HG03558 (cell line): ENCODE results near the gene CES3.
"Not testable (repeated sequence)": the region's sequence is repeated elsewhere in the genome, so short reads cannot be mapped to it uniquely, and the experiment has no call there.

Source experiments
- ATAC-seq: cut with Tn5 transposase; IDR thresholded peaks from one replicate; pipeline ENCODE4 v1.9.1; 2021; ENCODE audit warnings: moderate number of reproducible peaks; ENCODE audit not compliant: unreplicated experiment; ENCODE audit errors: extremely low read depth

Gene CES3

DNA sequence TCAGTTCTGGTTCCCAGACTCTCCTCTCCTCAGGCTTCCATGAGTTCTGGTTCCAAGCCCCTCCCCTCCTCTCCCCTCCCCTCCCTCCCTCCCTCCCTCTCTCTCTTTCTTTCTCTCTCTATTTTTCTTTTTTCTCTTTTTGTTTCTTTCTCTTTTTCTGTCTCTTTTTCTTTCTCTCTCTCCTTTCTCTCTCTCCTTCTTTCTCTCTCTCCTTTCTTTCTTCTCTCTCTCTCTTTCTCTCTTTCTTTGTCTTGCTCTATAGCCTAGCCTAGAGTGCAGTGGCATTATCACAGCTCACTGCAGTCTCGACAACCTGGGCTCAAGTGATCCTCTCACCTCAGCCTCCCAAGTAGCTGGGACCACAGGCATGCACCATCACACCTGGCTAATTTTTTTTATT, 796 bp upstream of the CES3 start:
- ATAC-seq, result no peak

DNA sequence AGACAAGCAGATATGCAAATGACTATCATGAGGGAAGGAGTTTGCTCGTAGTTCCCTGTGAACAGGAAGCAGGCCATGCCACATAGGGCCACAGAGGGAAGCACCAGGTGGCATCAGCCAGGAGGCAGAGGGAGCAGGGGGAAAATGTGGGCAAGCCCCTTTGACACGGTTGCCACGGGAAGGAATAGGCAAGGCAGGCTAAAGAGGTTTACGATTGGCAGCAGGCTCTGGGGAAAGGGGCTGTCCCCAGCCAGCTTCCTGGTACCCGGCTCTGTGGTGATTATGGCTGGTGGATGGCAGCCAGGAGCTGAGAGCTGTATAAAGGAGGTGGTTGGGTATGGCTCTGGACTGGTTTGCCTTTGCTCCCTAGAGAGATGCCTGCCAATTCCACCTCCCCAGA, 848 bp downstream of the CES3 start:
- no peak for ATAC-seq

DNA sequence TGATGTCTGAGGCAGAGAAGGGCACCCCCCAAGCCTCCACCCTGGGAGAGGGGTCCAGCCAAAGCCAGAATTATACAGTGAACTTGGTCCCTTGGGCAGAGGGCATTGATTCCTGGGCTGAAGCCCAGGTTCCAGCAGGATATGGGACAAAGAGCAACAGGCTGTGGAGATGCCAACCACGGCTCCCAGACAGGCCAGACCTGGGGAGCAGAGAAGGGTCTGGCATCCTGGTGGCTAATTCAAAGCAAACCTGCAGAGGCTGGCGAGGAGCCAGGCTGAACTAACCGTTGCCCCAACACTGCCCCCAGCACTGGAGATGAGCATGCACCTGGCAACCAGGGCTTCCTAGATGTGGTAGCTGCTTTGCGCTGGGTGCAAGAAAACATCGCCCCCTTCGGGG, 3.0 kb downstream of the CES3 start:
- no peak for ATAC-seq

DNA sequence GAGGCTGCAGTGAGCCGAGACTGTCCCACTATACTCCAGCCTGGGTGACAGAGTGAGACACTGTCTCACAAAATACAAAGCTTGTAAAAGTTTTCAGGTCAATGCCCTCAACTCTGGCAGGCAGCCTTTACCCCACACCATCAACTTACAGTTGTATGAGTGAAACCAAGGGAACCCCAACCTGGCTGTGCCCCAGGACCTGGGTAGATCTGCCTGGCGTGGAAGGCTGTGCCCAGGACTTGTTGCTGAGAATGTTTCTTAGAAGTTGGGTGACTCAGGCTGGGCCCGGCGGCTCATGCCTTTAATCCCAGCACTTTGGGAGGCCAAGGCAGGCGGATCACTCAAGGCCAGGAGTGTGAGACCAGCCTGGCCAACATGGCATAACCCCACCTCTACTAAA, 7.8 kb downstream of the CES3 start:
- ATAC-seq, result no peak

DNA sequence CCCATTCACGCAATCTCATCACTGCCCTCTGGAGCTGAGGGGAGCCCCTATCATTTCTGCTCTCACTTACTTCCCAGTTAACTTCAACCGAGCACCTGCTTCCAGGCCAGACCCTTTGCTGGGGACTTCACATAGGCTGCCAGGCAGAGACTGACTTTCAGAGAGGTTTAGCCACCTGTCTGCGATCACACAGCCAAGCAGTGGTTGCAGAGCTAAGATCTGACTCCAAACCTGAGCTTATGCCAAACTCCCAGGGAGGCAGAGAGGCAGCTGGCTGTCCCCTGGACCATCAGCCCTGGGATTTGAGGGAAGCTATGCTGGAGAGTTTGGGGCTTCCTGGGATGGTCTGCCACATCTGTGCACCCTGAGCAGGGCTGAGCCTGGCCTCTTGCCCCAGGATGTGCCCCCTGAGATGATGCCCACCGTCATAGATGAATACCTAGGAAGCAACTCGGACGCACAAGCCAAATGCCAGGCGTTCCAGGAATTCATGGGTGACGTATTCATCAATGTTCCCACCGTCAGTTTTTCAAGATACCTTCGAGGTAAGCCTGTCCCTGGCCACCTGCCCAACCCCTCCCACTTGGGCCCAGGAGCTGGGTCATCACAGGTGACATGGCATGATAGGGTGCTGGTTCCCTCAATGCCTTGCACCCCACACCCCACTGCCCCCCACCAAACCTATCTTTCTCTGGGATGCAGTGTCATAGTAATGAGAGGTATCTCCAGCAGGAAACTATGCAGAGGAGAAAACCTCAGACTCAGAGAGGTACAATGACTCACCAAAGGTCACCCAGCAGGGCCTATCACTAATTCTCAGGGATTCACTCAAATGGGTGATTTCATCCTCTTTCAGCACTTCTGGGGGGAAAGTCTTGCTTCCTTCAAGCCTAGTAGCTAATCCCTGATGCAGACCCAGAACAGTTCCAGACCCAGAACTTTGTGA, 10.0 kb downstream of the CES3 start:
- no peak for ATAC-seq

DNA sequence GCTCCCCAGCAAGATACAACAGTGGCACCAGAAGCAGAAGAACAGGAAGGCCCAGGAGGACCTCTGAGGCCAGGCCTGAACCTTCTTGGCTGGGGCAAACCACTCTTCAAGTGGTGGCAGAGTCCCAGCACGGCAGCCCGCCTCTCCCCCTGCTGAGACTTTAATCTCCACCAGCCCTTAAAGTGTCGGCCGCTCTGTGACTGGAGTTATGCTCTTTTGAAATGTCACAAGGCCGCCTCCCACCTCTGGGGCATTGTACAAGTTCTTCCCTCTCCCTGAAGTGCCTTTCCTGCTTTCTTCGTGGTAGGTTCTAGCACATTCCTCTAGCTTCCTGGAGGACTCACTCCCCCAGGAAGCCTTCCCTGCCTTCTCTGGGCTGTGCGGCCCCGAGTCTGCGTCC, 11.9 kb downstream of the CES3 start:
- no peak for ATAC-seq

DNA sequence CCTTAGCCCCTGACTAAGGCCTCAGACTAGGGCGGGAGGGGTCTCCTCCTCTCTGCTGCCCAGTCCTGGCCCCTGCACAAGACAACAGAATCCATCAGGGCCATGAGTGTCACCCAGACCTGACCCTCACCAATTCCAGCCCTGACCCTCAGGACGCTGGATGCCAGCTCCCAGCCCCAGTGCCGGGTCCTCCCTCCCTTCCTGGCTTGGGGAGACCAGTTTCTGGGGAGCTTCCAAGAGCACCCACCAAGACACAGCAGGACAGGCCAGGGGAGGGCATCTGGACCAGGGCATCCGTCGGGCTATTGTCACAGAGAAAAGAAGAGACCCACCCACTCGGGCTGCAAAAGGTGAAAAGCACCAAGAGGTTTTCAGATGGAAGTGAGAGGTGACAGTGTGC, 12.7 kb downstream of the CES3 start:
- no peak for ATAC-seq

DNA sequence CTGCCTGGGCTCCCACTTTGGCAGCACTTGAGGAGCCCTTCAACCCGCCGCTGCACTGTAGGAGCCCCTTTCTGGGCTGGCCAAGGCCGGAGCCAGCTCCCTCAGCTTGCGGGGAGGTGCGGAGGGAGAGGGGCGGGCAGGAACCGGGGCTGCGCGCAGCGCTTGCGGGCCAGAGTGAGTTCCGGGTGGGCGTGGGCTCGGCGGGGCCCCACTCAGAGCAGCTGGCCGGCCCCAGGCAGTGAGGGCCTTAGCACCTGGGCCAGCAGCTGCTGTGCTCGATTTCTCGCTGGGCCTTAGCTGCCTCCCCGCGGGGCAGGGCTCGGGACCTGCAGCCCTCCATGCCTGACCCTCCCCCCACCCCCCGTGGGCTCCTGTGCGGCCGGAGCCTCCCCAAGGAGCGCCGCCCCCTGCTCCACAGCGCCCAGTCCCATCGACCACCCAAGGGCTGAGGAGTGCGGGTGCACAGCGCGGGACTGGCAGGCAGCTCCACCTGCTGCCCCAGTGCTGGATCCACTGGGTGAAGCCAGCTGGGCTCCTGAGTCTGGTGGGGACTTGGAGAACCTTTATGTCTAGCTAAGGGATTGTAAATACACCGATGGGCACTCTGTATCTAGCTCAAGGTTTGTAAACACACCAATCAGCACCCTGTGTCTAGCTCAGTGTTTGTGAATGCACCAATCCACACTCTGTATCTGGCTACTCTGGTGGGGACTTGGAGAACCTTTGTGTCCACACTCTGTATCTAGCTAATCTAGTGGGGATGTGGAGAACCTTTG, 13.3 kb downstream of the CES3 start:
- not testable (repeated sequence) for ATAC-seq

DNA sequence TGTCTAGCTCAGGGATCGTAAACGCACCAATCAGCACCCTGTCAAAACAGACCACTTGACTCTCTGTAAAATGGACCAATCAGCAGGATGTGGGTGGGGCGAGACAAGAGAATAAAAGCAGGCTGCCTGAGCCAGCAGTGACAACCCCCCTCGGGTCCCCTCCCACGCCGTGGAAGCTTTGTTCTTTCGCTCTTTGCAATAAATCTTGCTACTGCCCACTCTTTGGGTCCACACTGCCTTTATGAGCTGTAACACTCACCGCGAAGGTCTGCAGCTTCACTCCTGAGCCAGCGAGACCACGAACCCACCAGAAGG, 13.8 kb downstream of the CES3 start:
- not testable (repeated sequence) for ATAC-seq

DNA sequence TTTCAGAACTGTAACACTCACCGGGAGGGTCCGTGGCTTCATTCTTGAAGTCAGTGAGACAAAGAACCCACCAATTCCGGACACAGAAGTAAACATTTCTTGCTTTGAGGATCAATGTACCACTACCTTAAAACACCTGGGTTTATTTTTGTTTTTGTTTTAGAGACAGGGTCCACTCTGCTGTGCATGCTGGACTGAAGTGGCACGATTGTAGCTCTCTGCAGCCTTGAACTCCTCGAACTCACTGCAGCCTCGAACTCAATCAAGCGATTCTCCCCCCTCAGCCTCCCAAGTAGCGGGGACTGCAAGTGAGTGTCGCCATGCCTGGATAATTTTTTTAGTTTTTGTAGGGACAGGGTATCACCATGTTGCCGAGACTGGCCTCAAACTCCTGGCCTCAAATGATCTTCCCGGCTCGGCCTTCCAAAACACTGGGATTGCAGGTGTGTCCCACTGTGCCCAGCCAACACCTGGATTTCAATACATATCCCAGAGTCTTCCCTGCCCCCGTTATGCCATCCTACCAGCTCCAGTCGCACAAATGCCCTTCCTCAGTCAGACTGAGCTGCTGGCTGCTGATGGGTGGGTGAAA, 14.3 kb downstream of the CES3 start:
- ATAC-seq, result no peak

DNA sequence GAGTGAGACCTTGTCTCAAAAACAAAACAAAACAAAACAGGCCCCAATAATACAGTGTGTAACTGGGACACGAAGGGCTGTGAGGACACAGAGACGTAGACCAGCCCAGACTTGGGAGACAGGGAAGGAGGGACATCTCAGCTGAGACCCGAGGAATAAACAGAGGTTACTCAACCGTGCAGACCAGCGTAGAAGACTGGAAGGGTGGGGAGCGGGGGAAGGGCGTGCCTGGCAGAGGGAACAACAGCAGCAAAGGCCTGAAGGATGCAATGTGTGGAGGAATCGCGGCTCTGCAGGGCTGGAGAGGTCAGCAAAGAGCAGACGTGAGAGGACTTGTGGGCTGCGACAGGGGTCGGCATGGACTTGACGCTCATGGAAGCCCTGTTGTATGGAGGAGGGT, 15.7 kb downstream of the CES3 start:
- no peak for ATAC-seq

DNA sequence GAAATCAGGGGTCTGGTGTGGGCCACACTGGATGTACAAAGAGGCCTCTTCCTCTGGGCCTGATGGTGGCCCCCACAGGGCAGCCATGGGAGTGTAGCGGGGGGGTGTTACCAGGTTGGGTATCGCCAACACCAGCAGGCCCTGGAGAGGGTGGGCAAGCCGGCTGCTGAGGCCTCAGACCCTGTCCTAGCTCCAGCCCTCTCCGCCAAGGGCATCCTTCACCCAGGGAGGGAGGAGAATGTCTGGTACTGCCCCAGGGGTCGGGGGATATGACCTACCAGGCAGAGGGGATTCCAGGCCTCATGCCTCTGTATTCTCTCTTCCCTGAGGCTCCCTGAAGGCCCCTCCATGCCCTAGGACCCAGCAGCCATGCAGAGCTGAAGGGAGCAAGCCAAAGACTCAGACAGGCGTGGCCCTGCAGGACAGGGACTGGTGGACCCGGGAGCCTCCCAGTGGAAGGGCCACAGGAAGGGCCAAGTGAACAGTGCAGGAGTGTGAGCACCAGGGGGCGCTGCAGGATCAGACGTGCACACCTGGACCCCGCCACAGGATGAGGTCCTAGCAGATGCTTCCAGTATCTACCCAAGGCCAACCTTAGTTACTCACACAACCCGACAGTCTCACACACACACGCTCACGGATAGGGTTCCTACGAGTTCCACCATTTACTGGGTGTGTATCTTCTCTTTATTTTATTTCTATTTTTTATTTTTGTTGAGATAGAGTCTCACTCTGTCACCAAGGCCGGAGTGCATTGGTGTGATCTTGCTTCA, 16.5 kb downstream of the CES3 start:
- no peak for ATAC-seq

DNA sequence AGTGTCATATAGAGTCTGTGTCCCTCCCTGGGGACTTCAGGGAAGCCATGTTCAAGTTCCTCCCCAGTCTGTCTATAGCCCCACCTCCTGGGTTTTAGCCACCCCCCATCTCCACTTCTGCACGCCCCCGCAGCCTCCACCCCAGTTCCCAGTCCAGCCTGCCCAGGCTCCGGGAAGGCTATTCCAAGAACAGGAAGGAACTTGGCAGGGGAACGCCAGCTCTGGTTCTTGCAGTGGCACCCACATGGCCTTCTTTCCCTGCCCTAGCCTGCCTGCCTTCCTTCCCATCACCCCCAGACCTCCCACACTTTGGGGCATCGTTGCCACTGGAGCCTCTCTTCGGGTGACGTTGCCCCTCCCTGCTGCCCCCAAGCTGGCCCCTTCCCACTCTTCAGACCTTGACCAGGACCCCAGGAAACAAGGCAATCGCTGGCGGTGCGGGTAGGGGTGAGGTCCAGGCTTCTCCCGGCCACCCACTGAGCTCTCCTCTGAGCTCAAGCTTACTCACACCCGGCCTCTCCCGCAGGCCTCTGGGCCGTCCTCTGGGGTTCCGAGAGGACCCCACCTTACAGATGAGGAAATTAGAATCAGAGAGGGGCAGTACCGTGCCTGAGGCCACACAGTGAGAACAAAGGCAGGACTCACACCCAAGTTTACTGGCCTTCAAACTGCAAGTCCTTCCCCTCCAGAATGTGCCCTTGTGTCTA, 18.1 kb downstream of the CES3 start:
- no peak for ATAC-seq

DNA sequence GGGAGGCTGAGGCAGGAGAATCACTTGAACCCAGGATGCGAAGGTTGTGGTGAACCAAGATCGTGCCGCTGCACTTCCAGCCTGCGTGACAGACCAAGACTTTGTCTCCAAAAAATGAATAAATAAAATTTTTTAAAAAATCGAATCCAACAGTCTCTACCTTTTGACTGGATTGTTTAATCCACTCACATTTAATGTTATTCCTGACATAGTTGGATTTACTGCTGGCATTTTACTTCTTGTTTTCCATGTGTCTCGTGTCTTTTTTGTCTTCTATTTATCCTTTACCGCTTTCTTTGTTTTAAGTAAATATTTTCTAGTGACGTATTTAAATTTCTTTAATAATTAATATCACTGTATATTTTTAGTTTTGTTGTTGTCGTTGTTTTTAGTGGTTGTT, 22.0 kb downstream of the CES3 start:
- ATAC-seq, result no peak

DNA sequence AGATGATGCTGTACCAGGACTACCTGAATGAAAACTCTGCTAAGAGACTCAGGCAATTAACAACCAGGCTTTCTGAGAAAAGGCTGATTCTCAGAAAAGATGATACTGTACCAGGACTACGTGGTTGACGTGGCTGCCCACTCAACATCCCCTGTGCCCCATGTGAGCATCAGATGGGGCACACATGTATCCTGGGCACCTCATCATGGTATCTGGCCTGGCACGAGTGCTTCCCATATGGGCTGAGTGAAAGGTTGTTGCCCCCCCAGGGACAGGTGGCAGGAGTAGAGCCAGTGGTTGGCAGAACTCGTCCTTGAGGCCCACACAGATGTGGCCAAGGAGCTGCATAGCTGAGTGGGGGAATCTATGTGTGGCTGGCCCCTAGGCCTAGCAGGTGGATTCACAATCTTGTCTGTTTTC, 23.8 kb downstream of the CES3 start:
- ATAC-seq, result no peak

DNA sequence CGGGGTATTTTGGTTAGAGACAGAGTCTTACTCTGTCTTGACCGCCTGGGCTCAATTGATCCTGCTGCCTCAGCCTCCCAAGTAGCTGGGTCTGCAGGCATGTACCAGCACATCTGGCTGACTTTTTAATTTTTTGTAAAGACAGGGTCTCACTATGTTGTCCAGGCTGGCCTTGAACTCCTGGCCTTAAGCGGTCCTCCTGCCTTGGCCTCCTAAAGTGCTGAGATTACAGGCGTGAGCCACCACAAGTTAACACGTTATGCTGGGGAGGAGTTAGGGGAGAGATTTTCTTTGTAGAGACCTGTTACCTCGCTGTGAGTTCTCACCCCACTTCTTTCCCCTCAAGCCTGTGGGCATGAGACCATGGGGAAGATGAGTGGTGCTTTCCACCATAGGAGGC, 25.5 kb downstream of the CES3 start:
- no peak for ATAC-seq

DNA sequence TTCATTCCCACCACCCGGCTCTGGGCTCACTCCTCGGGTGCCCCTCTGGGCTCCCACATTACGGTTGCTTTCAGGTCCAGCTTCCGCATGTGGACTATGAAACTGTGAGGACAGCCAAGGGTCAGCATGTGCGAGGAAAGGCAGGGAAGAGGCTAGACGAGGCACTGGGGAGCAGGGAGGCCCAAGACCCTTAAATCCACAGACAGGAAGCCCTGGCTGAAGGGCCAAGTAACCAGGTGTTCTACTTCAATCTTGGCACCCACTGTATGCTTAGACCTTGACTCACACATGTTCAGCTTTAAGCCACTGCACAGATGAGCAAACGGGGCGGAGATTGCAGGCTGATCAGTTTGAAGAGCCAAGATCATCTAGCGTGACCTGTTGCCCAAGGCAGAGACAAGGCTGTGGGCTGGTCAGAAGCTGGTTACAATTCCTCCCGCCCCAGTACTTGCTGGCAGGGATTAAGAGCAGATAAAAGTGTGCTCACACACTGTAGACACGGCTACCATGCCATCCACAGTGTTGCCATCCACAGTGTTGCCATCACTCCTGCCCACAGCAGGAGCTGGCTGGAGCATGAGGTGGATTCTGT, 27.2 kb downstream of the CES3 start, which contains the start of gene CES4A:
Gene CES4A (plus strand): TSS at position 393 of the 592 bp plus-strand sequence. CDS start 184 bp downstream, at position 577.
- no peak for ATAC-seq

DNA sequence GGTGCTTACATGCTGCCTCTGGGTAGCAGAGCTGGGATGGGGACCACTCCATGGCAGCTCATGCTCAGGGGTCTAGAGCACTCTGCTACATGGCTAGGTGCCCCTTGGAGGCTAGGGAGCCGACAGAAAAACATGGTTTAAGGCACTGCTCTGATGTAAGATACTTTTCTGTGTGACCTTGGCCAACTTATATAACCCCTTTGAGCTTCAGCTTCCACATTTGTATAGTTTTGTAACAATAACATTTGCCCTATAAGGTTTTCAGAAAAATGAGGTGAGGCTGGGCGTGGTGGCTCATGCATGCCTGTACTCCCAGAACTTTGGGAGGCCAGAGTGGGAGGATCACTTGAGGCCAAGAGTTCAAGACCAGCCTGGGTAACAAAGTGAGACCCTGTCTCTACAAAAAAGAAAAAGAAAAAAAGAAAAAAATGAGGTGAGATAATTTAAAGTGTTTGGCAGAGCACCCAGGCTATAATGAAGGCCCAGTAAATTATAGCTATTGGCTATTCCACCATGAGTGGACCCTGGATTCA, 30.5 kb downstream of the CES3 start:
- no peak for ATAC-seq

DNA sequence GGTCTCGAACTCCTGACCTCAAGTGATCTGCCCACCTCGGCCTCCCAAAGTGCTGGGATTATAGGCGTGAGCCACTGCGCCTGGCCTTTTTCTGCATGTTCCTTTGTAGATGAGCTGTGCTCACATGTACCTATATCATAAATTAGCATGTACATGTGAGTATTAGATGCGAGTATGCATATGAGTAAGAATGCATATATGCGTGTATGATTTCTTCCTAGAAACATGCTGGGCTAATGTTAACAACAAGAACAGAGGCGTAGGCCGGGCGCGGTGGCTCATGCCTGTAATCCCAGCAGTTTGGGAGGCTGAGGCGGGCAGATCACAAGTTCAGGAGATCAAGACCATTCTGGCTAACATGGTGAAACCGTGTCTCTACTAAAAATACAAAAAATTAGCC, 32.5 kb downstream of the CES3 start:
- not testable (repeated sequence) for ATAC-seq
